GM23248 (cell line): Measurements from ENCODE around the gene DST. TPM values are rescaled to one million over a fixed set of nuclear protein-coding genes. Genes with fewer than 3 reads are reported as not detected.

Source experiments
- DNase-seq: peaks from one replicate; pipeline ENCODE4 v3.0.0-alpha.2; 2015
- H2AFZ ChIP-seq: fragments of 200-600 bp; sonication (generic); 2 replicates; pipeline ENCODE4 v1.6.1; 2016; ENCODE audit warnings: antibody characterized with exemption
- H3F3A ChIP-seq: fragments of 200-600 bp; sonication (generic); 2 replicates; pipeline ENCODE4 v1.6.1; 2016; ENCODE audit warnings: mild to moderate bottlenecking, antibody characterized with exemption, mixed run types; ENCODE audit not compliant: insufficient read depth
- H3K27ac ChIP-seq: fragments of 200-600 bp; sonication (generic); 2 replicates; pipeline ENCODE4 v1.5.1; 2016; ENCODE audit warnings: mild to moderate bottlenecking
- H3K27me3 ChIP-seq: fragments of 200-600 bp; sonication (generic); replicated peaks from 2 replicates; pipeline ENCODE4 v1.6.1; 2016; ENCODE audit warnings: mild to moderate bottlenecking; ENCODE audit not compliant: insufficient read depth
- H3K36me3 ChIP-seq: fragments of 200-600 bp; sonication (generic); 2 replicates; pipeline ENCODE4 v1.6.1; 2016; ENCODE audit warnings: low read depth, mild to moderate bottlenecking
- H3K4me1 ChIP-seq: fragments of 200-600 bp; sonication (generic); 2 replicates; pipeline ENCODE4 v1.6.1; 2016; ENCODE audit warnings: mild to moderate bottlenecking; ENCODE audit not compliant: insufficient read depth
- H3K4me2 ChIP-seq: fragments of 200-600 bp; sonication (generic); one replicate; pipeline ENCODE4 v1.6.1; 2016; ENCODE audit warnings: mild to moderate bottlenecking; ENCODE audit not compliant: unreplicated experiment
- H3K4me3 ChIP-seq: fragments of 200-600 bp; sonication (generic); 2 replicates; pipeline ENCODE4 v1.5.1; 2016; ENCODE audit warnings: mild to moderate bottlenecking
- H3K79me2 ChIP-seq: fragments of 200-600 bp; sonication (generic); 2 replicates; pipeline ENCODE4 v1.6.1; 2016; ENCODE audit warnings: mild to moderate bottlenecking; ENCODE audit not compliant: insufficient read depth
- H3K9ac ChIP-seq: fragments of 200-600 bp; sonication (generic); 2 replicates; pipeline ENCODE4 v1.6.1; 2016; ENCODE audit warnings: mild to moderate bottlenecking
- H3K9me2 ChIP-seq: fragments of 200-600 bp; sonication (generic); 2 replicates; pipeline ENCODE4 v1.6.1; 2016; ENCODE audit warnings: mixed run types, mild to moderate bottlenecking, moderate library complexity; ENCODE audit not compliant: insufficient read depth
- H3K9me3 ChIP-seq: fragments of 200-600 bp; sonication (generic); one replicate; pipeline ENCODE4 v1.6.1; 2017; ENCODE audit warnings: low read depth
- H4K20me1 ChIP-seq: fragments of 200-600 bp; sonication (generic); 2 replicates; pipeline ENCODE4 v1.6.0; 2016; ENCODE audit not compliant: insufficient read depth
- EZH2 ChIP-seq: fragments of 200-600 bp; sonication (generic); IDR thresholded peaks from 2 replicates; pipeline ENCODE4 v1.6.1; 2018; ENCODE audit warnings: antibody characterized with exemption, mild to moderate bottlenecking; ENCODE audit not compliant: insufficient read depth, poor library complexity, severe bottlenecking
- EZH2phosphoT487 ChIP-seq: fragments of 200-600 bp; sonication (generic); IDR thresholded peaks from 2 replicates; pipeline ENCODE4 v1.6.1; 2018; ENCODE audit warnings: antibody characterized with exemption, moderate library complexity, mild to moderate bottlenecking, low read depth; ENCODE audit not compliant: insufficient read depth
- WGBS, 2 experiments: methylation state at CpG; one replicate each; pipeline ENCODE4 v1.1.6; 2015 to 2017; ENCODE audit warnings: low lambda C conversion rate in 2 of 2, low coverage in 1 of 2; ENCODE audit errors: missing lambda C conversion rate in 2 of 2; 5-methylcytosine and 5-hydroxymethylcytosine counted together
- in situ Hi-C: fragments of 300-500 bp; cut with MboI; formaldehyde crosslinking; loops from 2 replicates; pipeline ENCODE4 v1.15.0; 2020
- polyA plus RNA-seq: library from polyadenylated mRNA; unstranded; fragments of >200 nt; fragmentation: Nextera tagmentation; extraction: Ambion mirVana; gene quantifications from 2 replicates; pipeline ENCODE4 v1.2.1, GENCODE V29; 2016
- total RNA-seq: library from RNA; depleted of rRNA; stranded (reverse); fragments of >200 nt; shearing (Covaris generic); gene quantifications from 2 replicates; pipeline ENCODE4 v1.2.3, GENCODE V29; 2014

The DST gene
- total and polyA plus RNA-seq, 2 experiments from 2014 or later = 181 to 322 TPM

DNA sequence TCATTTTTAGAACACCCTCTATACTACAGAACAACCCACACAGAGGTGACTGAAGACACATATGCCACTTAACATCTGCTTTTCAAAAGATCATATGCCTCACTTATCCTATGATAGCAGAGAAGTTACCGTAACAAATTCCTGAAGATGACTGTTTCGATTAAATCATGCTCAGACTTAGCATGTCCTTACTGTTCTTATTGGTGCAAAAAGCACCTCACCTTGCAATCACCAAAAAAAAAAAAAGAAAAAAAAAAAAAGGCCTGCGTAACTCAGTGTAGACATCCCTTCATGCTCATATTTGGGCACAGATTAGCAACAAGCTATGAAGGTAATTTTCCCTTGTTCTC, 17.7 kb upstream of the DST start:
- H3K27ac ChIP-seq = no peak overlapping the region
- H3K9me3 ChIP-seq = no peaks in the 10 kb centered on the region
- H3K36me3 ChIP-seq = peaks cover 8% of the 10 kb centered on the region; the same call in 1 of the 2 replicates
- DNase-seq = no peak
- peaks cover 100% of the 10 kb centered on the region for H3K79me2 ChIP-seq
- H3K4me2 ChIP-seq = no peak overlapping the region
- H3K4me3 ChIP-seq = no peak overlapping the region
- no peaks in the 10 kb centered on the region for H3K9me2 ChIP-seq
- in situ Hi-C loops = no loop called here
- no peaks in the 10 kb centered on the region for H3K27me3 ChIP-seq
- WGBS, 2 experiments = 95 to 100% methylated on average over 3 of the region's 3 CpGs
- H3K9ac ChIP-seq = no peak overlapping the region
- no peak overlapping the region for H2AFZ ChIP-seq
- H3F3A ChIP-seq = peaks cover 15% of the 10 kb centered on the region; the same call in 1 of the 2 replicates
- TF ChIP-seq EZH2 = no peak
- no peak for TF ChIP-seq EZH2phosphoT487
- H3K4me1 ChIP-seq = peaks cover 15% of the 10 kb centered on the region
- H4K20me1 ChIP-seq = no peaks in the 10 kb centered on the region; the same call in 1 of the 2 replicates

GRCh38 chr6:56659721-56660380, 17.2 kb upstream of the DST start:
- in situ Hi-C loops = no loop called here
- no peak overlapping the region for H2AFZ ChIP-seq
- peaks cover 100% of the 10 kb centered on the region for H3K79me2 ChIP-seq
- no peak overlapping the region for H3K9ac ChIP-seq
- no peak overlapping the region for H3K4me3 ChIP-seq
- TF ChIP-seq EZH2phosphoT487 (no peak), EZH2 (no peak)
- no peaks in the 10 kb centered on the region; the same call in 1 of the 2 replicates for H4K20me1 ChIP-seq
- H3K4me2 ChIP-seq = no peak overlapping the region
- H3K4me1 ChIP-seq = peaks cover 19% of the 10 kb centered on the region
- peaks cover 11% of the 10 kb centered on the region; the same call in 1 of the 2 replicates for H3F3A ChIP-seq
- no peaks in the 10 kb centered on the region for H3K9me2 ChIP-seq
- 70% methylated on average over 2 of the region's 2 CpGs for WGBS, 2 experiments
- H3K36me3 ChIP-seq = peaks cover 8% of the 10 kb centered on the region; the same call in 1 of the 2 replicates
- H3K9me3 ChIP-seq = no peaks in the 10 kb centered on the region
- no peak for DNase-seq
- no peak overlapping the region for H3K27ac ChIP-seq
- no peaks in the 10 kb centered on the region for H3K27me3 ChIP-seq

DNA sequence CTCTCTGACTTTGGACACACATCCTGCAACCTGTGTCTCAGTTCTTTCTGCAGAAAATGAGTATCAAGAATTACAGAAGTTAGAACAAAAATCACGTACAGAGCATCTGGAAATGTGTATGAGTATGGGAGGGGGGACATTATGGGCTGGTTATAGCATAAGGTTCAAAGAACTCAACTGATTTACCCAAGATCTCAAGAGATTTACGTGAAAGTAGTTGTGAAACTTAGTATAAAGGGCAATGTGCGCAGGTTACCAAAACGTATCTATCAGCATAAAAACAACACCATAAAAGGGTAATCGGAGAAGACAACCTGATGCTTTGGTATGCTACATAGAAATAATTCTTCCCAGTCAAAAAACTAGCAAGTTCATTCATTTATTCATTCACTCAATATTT, 15.6 kb upstream of the DST start:
- Histone ChIP-seq H3K27ac (no peak overlapping the region), H3K4me3 (no peak overlapping the region), H3K9me3 (no peaks in the 10 kb centered on the region), H4K20me1 (no peaks in the 10 kb centered on the region; the same call in 1 of the 2 replicates), H3K9ac (no peak overlapping the region), H3K79me2 (peaks cover 100% of the 10 kb centered on the region), H3F3A (peaks cover 18% of the 10 kb centered on the region), H3K27me3 (no peaks in the 10 kb centered on the region), H3K4me2 (no peak overlapping the region), H3K9me2 (no peaks in the 10 kb centered on the region), H3K4me1 (peaks cover 21% of the 10 kb centered on the region), H3K36me3 (peaks cover 11% of the 10 kb centered on the region; the same call in 1 of the 2 replicates), H2AFZ (no peak overlapping the region)
- in situ Hi-C loops = no loop called here
- no peak for DNase-seq
- WGBS, 2 experiments = 95 to 96% methylated on average over 5 of the region's 5 CpGs
- TF ChIP-seq EZH2phosphoT487 = no peak
- TF ChIP-seq EZH2 = no peak

- no peaks in the 10 kb centered on the region for H3K9me3 ChIP-seq
- H3K9ac ChIP-seq = no peak overlapping the region
- peaks cover 92% of the 10 kb centered on the region for H3K79me2 ChIP-seq
- in situ Hi-C loops = no loop called here
- no peaks in the 10 kb centered on the region for H3K27me3 ChIP-seq
- H2AFZ ChIP-seq = no peak overlapping the region
- H3K36me3 ChIP-seq = peaks cover 11% of the 10 kb centered on the region; the same call in 1 of the 2 replicates
- no peaks in the 10 kb centered on the region; the same call in 1 of the 2 replicates for H4K20me1 ChIP-seq
- no peak overlapping the region for H3K4me2 ChIP-seq
- H3K4me3 ChIP-seq = no peak overlapping the region
- no peak for DNase-seq
- H3K27ac ChIP-seq = no peak overlapping the region
- H3F3A ChIP-seq = peaks cover 28% of the 10 kb centered on the region
- TF ChIP-seq EZH2phosphoT487 (no peak), EZH2 (no peak)
- no peaks in the 10 kb centered on the region for H3K9me2 ChIP-seq
- 92 to 96% methylated on average over 3 of the region's 3 CpGs for WGBS, 2 experiments
- peaks cover 25% of the 10 kb centered on the region for H3K4me1 ChIP-seq
Observed at GRCh38 chr6:56657354-56657753, 14.7 kb upstream of the DST start.
